ENCODE data around the gene IQCK.
"Not testable (repeated sequence)": the region's sequence is repeated elsewhere in the genome, so short reads cannot be mapped to it uniquely, and the experiment has no call there.

Gene IQCK

DNA sequence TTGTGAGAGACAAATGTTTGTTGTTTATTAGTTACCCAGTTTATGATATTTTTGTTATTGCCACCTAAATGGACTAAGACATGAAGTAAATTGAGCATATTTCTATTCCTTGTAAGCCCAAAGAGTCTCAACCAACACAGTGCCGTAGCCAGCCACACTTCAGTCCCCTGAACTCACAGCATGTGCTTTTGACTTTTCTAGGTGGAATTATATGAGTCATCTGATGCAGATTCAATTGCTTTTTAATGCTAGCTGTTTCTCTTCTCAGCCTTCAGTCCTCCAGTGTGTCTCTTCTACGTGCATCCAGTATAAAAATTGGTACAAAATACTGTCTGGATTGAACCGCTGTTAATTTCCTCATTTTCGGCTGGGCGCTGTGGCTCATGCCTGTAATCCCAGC, 39.0 kb downstream of the IQCK start:
- DNase-seq (ENCODE audit: low spot score): no peak

DNA sequence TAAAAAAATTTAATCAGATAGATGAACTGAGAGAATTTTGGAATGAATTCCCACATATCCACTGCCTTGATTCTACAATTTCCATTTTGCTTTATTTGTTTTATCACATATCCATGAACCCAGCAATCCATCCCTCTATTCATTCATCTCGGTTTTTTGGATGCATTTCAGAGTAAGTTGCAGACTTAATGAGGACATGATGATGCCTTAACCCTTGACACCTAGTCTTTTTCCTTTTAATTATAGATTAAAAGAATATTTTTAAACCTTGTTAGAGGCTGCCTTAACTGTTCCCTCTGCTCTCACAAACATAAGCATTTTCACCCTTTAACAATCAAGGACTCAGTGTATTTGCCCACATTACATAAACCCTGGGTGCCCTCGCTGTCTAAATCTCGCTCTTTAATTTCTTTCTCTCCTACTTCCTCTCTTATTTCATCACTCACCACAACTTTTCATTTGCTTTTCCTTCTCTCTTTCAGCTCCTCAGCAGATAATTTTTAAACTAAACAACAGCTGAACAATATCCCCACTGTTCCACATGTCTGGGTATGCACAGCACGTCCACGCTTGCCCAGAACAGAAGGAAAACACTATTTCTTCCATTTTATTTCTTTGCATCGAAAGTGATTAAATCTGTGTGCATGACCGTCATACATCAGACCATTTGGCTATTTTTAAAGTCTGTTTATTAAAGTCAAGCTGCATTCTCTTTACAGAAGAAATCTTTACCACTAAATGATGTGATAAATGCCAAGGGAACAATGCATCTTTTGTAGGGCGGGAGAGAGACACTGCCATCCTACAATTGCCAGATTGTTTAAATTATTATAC, 39.9 kb downstream of the IQCK start:
- no peak for DNase-seq (ENCODE audit: low spot score)

DNA sequence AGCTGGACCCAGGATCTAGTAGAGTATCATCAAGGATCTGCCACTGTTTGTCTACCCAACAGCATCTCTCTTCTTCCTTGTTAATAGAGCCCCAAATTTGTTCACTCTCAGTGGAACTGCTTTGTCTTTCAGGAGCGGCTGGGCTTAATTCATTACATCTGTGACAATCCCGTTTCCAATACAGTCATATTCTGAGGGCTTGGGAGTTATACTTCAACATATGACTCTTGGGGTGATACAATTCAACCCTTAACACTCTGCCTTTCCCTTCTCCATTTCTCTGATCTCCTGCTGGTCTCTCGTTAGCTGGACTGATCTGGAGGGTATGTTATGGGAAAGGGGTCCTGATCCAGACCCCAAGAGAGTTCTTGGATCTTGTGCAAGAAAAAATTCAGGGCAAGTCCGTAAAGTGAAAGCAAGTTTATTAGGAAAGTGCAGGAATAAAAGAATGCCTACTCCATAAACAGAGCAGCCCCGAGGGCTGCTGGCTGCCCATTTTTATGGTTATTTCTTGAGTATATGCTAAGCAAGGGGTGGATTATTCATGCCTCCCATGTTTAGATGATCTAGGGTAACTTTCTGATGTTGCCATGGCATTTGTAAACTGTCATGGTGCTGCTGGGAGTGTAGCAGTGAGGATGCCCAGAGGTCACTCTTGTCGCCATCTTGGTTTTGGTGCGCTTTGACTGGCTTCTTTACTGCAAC, 42.4 kb downstream of the IQCK start:
- DNase-seq (ENCODE audit: low spot score): no peak

DNA sequence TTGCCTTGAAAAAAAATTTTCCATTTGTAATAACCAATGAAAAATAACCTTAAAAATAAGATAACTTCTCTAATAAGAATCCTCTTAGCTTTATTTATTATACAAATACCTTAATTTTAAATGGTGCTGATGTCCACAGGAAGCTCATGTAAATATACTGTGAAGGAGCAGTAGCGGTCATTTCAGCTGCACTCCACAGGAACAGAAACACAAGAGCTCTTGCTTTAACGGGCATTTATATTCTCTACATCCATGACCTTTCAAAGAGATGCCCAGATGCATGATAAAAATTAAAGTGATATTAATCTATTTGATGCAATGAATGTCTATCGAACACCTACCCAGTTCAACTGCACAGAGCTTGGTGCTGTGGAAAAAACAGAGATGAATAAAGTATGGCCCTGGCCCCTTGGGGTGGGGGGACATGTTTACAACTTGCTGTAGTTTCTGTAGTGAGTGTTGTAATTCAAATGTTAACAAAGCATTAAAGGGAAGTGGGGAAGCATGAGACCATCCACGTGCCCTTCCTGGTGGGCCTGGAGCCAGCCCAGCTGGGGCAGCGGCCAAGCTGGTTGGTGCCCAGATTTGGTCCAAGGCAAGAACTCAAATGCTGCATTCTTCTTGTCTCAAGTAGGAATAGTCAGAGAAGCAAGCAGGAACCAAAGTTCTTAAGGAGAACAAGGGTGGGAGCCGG, 47.9 kb downstream of the IQCK start:
- DNase-seq (ENCODE audit: low spot score): no peak

DNA sequence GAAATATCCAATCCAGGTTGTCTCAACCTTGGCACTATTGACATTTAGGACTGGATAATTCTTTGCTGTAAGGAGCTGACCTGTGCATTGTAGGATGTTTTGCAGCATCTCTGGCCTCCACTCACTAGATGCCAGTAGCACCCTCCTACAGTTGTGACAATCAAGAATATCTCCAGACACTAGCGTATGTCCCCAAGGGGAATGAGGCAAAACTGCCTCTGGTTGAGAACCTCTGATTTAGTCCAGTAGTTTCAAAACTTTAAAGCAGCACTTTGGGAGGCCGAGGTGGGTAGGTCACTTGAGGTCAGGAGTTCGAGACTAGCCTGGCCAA, 48.4 kb downstream of the IQCK start:
- DNase-seq (ENCODE audit: low spot score): no peak

DNA sequence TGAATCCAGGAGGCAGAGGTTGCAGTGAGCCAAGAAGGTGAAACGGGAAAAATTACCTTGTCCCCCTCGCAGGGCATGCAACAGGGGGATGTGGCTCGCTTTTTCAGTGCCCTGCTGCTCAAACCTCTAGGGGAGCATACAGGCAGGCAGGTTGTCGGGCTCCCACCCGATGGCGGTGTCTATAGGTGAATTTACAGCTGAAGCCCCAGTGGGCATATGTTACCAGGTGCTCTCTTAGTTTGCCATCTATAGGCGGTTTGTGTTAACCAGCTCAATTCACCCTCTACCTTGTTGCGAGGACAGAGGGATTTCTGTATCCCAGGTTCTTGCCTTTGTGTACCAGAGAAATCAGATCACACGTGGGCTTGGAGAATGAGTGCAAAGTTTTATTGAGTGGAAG, 48.9 kb downstream of the IQCK start:
- no peak for DNase-seq (ENCODE audit: low spot score)

DNA sequence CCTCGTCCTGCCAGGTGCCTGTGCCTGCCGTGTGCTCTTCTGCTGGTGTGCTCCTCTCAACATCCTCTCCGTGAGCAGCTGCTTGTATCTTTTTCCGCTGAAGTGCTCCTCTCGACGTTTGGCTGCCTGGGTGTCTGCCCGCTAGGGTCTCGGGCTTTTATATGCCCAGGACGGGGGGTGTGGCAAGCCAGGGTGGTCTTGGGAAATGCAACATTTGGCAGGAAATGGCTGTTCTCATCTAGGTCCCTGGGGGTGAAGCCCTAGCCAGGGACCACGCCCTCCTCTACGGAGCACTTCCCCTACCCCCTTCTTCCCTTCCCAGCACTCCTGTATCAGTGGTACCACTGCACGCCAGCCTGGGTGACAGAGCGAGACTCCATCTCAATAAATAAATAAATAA, 49.4 kb downstream of the IQCK start:
- DNase-seq (ENCODE audit: low spot score): no peak

DNA sequence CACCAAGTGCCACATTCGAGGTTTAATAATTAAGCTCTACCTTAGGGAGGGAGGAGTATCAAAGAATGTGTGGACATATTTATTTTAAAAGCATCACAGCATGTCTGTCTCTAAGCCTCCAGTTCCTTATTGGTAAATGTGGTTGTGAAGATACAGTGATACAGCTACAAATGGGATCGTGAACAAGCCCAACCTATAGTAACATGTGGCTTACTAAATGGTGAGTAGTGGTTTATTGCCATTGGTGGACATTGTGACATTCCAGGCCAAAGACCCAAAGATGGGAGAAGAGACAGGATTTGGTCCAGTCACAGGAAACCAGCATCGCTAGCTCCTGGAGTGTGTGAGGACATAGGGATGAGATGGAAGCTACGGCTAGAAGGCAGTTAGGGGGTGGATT, 51.2 kb downstream of the IQCK start:
- no peak for DNase-seq (ENCODE audit: low spot score)

DNA sequence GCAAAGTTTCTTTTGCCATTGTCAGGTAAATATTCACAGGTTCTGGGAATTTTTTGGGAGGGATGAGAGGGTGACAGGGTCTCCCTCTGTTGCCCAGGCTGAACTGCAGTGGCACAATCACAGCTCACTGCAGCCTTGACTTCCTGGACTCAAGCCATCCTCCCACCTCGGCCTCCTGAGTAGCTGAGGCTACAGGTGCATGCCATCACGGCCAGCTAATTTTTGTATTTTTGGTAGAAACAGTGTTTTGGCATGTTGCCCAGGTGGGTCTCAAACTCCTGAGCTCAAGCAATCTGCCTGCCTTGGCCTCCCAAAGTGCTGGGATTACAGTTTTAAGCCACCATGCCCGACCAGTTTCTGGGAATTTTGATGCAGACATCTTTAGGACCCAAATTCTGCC, 53.0 kb downstream of the IQCK start:
- no peak for DNase-seq (ENCODE audit: low spot score)

DNA sequence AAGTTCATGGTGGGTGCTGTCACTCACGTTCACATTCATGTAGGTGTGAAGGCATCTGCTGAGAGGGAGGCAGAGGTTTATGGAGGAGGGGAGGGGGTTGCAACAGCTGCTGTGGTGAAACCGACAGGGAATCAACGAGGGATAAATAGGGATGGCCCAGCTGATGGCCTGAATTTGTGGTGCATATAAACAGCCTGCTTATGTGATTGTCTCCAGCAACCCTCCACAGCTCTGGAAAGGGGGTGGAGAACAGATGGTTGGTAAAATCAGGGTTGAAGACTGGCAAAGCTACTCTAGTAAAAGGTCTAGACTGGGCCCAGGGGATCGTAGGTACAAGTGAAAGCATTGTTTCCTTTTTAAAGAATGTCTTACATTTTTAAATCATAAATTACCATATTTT, 53.7 kb downstream of the IQCK start:
- DNase-seq (ENCODE audit: low spot score): no peak

DNA sequence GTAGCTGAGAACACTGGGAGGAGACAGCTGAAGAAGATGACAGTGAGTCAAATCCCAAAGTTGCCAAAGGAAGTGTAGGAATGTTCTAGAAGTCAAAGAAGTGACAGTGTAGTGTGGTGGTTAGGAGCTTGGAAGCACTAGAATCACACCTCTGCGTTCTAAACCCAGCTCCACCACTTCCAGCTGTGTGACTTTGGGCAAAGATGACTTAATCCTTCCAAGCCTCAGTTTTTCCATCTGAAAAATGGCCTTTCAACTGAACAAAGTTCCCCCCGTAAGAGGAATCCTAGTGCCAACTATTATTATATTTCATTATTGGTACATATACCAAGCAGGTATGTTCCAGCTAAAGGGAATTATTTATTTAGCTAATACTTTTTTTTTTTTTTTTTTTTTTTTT, 56.0 kb downstream of the IQCK start:
- no peak for DNase-seq (ENCODE audit: low spot score)

DNA sequence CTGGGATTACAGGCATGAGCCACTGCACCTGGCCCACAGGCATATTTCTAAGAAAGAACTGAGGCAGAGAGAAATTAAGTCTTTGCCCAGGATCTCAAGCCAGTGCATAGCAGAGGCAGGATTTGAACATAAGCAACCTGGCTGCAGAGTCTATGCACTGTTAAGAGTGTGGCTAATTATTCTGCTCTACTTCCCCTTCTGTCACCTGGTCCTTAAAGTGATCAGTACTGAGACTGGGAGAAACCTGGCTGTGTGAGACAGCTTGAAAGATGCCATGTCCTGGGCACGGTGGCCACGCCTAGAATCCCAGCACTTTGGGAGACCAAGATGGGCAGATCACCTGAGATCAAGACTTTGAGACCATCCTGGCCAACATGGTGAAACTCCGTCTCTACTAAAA, 58.1 kb downstream of the IQCK start:
- no peak for DNase-seq (ENCODE audit: low spot score)

DNA sequence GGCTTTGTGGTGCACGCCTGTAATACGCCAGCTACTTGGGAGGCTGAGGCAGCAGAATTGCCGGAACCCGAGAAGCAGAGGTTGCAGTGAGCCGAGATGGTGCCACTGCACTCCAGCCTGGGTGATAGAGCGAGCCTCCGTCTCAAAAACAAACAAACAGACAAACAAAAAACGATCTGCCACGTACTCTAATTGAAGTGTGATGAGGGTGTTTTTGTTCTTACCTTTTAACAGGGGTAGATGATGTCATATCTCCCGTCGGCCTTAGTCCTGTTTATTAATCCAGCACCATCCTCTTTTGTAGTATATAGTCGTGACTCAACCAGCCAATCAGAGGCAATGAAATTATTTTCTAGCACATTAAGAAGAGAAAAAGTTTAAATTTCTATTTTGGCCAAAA, 58.5 kb downstream of the IQCK start:
- no peak for DNase-seq (ENCODE audit: low spot score)

DNA sequence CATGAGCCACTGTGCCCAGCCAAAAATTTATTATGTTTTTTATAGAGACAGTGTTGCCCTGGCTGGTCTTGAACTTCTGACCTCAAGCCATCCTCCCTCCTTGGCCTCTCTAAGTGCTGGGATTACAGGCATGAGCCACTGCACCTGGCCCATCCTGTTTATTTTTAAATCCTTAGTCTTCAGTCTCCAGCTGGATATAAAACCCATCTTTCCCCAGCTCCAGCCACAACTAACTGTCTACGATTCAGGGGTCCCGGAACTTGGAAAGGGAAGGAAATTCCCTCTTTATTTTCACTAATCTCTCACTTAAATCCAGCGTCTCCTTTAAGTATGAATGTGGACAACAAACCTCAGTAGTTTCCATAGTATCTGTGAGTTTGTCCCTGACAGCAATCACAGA, 62.2 kb downstream of the IQCK start:
- DNase-seq (ENCODE audit: low spot score): no peak

DNA sequence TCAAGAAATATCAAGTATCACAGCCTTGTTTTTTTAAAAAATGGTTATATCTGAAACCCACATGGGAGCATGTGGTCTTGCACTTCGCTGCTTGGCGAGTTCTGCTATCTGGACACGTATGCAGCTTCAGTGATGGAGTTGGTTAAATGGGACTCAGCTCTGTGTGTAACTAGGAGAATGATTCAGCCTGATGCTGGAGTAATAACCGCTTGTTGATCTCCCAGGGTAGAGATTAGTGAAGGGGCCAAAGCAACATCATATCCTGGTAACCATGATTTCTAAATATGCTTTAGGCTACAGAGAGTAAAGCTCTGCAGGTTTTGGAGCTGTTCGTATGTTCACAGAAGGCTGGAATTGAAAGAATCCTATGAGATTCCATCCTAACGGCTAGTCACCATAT, 63.2 kb downstream of the IQCK start:
- DNase-seq (ENCODE audit: low spot score): no peak

DNA sequence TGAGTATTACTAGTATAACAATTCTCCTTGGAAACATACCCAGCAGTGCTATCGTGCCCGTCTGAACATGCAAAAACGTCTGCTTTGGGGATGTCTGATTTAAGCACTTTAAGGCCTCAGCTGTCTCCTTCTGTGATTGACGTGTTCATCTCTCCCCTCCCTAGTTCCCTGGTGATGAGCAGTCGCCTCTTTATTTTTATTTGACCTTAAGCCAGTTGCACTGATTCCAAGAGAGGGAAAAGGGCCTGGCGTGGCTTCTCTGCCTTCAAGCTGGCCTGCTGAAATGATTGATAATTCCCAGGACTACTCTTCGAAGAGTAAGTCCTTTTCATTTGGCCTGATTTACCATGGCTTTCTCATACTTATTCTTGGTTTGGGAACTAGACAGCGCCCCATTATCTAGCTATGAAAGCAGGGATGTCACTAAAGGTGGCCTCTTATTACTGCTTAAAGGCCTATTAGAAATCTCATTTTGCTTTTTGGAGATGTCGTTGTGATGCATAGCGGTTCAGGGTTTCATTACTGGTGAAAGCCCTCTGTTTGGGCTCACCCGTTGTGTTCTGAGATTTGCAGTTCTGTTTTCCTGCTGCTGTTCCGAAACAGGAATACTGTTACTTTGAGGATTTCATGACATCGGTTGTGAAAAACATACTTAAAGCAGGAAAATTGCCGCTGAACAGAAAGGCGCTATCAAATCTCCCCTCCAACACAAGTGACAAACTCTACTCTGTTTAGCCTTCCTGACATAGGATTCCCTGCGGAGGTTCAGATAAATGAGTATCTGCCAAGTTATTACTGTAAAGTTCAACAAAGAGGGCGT, 65.5 kb downstream of the IQCK start:
- no peak for DNase-seq (ENCODE audit: low spot score)

DNA sequence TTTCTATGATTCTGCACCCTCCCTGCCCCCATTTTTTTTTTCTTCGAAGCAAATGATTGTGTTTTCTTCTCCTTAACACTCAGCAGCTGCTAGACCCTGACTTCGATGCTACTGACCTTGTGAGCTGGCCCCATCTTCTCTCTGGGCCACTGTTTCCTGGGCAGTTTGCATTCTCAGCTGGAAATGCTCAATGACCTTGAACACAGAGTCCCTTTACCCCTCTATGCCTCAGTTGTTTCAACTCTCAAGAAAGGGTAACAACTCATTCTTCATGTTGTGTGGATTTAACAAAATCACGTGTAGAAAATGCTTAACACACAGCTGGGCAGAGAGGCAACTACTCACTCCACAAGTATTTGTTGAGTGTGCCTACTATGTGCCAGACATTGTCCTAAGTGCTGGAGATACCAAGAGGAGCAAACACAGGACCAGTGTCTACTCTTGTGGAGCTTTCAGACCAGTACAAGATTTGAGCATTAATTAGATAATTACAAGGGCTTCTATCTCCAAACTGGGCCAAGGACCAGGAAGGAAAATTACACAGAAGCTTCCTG, 66.2 kb downstream of the IQCK start:
- DNase-seq (ENCODE audit: low spot score): no peak

DNA sequence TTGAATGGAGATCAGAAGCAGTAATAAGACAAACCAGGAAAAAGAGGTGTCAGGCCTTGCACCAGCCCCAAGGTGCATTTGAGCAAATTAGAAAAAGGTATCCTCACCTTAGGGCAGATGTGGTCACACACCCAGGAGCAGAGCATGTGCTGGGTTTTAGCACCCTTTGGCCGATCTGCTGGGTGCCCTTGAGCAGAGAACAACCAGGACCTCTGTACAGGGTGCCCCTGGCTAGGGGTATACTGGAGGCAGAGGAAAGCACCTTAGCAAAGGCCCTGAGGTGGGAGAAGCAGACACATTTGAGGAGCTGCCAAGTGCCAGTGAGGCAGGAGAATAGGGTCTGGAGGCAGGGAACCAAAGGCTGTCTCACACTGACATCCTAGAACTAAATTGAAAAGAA, 67.0 kb downstream of the IQCK start:
- DNase-seq (ENCODE audit: low spot score): no peak

DNA sequence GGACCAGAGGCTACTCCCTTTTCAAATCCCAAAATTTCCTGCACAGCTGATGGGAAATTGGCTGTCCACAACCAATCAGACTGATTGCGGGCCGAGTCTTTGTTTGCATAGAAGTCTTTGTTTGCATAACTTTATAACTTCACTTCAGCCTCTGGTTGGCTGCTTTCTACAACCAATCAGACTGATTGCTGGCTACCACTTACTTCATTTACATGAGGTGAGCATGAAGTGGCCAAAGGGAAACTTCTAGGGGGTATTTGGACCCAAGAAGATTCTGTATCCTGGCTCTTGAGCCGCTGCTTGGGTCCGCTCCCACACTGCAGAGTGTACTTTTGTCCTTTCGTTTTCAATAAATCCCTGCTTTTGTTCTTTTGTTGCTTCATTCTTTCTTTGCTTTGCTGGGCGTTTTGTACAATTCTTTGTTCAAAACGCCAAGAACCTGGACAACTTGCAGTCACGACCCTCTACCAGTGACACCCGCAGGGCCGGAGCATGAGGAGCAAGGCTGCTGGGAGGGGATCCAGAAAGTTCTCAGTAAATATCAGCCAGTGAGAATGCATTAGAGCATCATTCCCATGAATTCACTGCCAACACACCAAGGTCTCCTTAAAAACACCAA, 67.5 kb downstream of the IQCK start:
- no peak for DNase-seq (ENCODE audit: low spot score)

DNA sequence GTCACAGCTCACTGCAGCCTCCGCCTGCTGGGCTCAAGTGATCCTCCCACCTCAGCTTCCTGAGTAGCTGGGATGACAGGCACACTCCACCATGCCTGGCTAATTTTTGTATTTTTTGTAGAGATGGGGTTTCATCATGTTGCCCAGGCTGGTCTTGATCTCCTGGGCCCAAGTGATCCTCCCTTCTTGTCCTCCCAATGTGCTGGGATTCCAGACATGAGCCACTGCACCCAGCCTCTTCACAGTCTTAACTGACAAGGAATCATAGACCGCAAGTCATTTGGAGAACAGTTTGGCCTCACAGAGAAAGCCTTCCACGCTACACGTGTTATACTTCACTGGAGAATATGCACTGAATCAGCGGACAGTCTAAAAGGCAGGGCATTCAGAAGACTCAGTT, 83.3 kb downstream of the IQCK start:
- DNase-seq (ENCODE audit: low spot score): not testable (repeated sequence)

DNA sequence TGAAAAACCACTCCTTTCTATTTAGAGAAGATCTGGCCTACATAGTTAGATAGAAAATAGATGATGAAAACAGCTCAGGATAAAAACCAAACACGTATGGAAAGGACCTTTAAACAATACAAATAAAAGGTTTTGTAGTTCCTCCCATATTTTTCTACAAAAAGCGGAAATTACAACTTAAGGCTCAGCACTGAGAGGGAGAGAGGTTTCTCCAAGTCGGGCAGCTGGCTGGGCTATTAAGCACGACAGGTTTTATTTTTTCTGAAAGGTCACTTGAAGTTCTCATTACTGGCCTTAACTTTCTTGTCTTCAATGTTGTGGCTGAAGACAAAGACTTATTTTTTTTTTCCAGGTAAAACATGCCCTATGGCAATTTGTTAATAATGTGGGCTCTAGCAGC, 83.8 kb downstream of the IQCK start:
- DNase-seq (ENCODE audit: low spot score): not testable (repeated sequence)
